Measurements from ENCODE around the gene MAP3K10.

GRCh38 chr19:40162104-40162503 lies 29.1 kb upstream of the MAP3K10 start:
- TF ChIP-seq YY1 (IDR thresholded peaks at IDR 0.05; ENCODE audit: borderline replicate concordance in 1 of 3, control insufficient read depth in 1 of 3, extremely low read depth in 1 of 3, insufficient read depth in 3 of 3, insufficient read length in 1 of 3, insufficient replicate concordance in 2 of 3, low read depth in 1 of 3, low read length in 2 of 3) (no peak), RAD21 (CRISPR knock-in tag; conservative IDR thresholded peaks at IDR 0.05 in 1 of 2, IDR thresholded peaks at IDR 0.05 in 1 of 2) (no peak), ZBTB40 (IDR thresholded peaks at IDR 0.05) (no peak), ZBTB40 (CRISPR knock-in tag; IDR thresholded peaks at IDR 0.05) (no peak), NRF1 (conservative IDR thresholded peaks at IDR 0.05 in 1 of 2, IDR thresholded peaks at IDR 0.05 in 1 of 2) (no peak), SREBF2 (CRISPR knock-in tag; IDR thresholded peaks at IDR 0.05) (no peak), AFF1 (IDR thresholded peaks at IDR 0.05; ENCODE audit: low read depth in 1 of 2, partially characterized antibody in 2 of 2) (no peak), KLF16 (IDR thresholded peaks at IDR 0.05) (no peak), HNRNPUL1 (IDR thresholded peaks at IDR 0.05; ENCODE audit: low read length) (no peak), CBFB (CRISPR knock-in tag; IDR thresholded peaks at IDR 0.05) (no peak), JUND (IDR thresholded peaks at IDR 0.05; ENCODE audit: borderline replicate concordance, low read depth, low read length) (no peak), JUND (tag; IDR thresholded peaks at IDR 0.05; ENCODE audit: borderline replicate concordance, low read depth, low read length) (no peak), FOXM1 (IDR thresholded peaks at IDR 0.05; ENCODE audit: low read depth) (no peak), FOXM1 (CRISPR knock-in tag; IDR thresholded peaks at IDR 0.05; ENCODE audit: low read depth) (no peak), POLR2B (IDR thresholded peaks at IDR 0.05; ENCODE audit: low read depth, partially characterized antibody) (no peak)

Data from K562 (cell line).